PC-9 (cell line): ENCODE data around the gene FBXO44.

Source experiments
- CTCF ChIP-seq: fragments of 200-600 bp; sonication (generic); conservative IDR thresholded peaks from 2 replicates; pipeline ENCODE4 v1.6.1; 2017; ENCODE audit warnings: mixed run types, antibody characterized with exemption, mild to moderate bottlenecking, moderate library complexity
- EZH2 ChIP-seq: fragments of 200-600 bp; sonication (generic); IDR thresholded peaks from 2 replicates; pipeline ENCODE4 v1.8.0; 2017; ENCODE audit warnings: antibody characterized with exemption, low read depth

- no peak for TF ChIP-seq CTCF
- no peak for TF ChIP-seq EZH2
Measured at GRCh38 chr1:11606775-11607174, 47.9 kb upstream of the FBXO44 start.
